Measurements from ENCODE around the gene DHDDS.
"Not testable (repeated sequence)": the region's sequence is repeated elsewhere in the genome, so short reads cannot be mapped to it uniquely, and the experiment has no call there.

Gene DHDDS, protein sequence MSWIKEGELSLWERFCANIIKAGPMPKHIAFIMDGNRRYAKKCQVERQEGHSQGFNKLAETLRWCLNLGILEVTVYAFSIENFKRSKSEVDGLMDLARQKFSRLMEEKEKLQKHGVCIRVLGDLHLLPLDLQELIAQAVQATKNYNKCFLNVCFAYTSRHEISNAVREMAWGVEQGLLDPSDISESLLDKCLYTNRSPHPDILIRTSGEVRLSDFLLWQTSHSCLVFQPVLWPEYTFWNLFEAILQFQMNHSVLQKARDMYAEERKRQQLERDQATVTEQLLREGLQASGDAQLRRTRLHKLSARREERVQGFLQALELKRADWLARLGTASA

DNA sequence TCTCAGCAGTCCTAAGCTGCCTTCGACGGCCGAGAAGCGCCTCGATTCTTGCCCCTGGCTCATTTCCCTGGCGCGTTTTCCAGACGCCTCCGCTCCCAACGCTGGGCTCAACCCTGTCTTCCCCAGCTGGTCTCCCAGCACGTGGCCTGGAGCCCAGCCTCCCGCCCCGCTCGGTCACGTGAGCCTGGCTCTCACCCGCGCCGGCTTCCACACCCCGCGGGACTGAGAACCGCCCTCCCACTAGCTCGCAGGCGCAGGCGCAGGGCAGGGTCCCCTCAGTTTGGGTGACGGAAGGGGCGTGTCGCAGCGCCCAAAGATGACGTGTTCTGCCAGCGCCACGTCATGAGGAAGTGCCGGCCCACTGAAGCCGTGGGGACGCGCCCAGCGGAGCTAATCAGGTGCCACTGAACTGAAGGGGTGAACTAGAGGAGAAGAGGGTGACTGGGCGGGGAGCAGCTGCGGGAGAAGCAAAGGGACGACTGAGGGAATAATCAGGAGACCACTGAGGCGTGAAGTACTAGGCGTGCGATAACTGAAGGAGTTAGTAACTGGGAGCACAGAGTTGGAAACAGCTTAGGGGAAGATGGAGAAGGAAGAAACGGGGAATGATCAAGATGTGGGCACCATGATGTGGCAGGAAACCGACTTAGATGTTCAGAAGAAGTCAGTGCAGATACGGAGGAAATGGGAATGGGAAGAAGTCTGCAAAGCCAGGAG, at the start of gene DHDDS:
DHDDS (plus strand) TSS at position 343 of the 717 bp plus-strand sequence. CDS start 625 bp downstream, outside the sequence.
- TF ChIP-seq ZFX (IDR thresholded peaks at IDR 0.05; ENCODE audit: borderline replicate concordance), result no peak
- TF ChIP-seq CTCF (IDR thresholded peaks at IDR 0.05), result no peak
- H3K27ac ChIP-seq, result peak within 1 kb of the TSS; percentile 68

DNA sequence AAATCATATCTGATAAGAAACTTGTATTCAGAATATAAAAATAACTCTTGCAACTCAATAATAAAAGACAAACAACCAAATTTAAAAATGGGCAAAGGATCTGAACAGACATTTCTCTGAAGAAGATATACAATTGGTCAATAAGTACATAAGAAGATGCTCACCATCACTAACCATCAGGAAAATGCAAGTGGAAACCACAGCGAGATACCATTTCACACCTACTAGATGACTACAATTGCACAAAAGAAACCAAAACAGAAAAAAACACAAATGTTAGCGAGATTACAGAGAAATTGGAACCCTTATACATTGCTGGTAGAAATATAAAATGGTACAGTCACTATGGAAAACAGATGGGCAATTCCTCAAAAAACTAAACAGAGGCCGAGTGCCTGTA, 48.0 kb upstream of the DHDDS start:
- H3K27ac ChIP-seq, result no peak overlapping the region
- TF ChIP-seq ZFX (IDR thresholded peaks at IDR 0.05; ENCODE audit: borderline replicate concordance) (no peak), CTCF (IDR thresholded peaks at IDR 0.05) (no peak)

DNA sequence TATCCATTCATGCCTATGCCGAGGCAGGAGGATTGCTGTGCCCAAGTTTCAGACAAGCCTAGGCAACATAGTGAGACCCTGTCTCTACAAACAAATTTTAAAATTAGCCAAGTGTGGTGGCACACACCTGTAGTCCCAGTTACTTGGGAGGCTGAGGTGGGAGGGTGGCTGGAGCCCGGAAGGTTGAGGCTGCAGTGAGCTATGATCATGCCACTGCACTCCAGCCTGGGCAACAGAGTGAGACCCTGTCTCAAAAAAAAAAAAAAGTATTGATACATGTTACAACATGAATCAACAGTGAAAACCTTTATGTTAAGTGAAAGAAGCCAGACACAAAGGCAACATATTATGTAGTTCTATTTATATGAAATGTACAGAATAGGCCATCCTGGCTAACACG, 47.1 kb upstream of the DHDDS start:
- H3K27ac ChIP-seq, result not testable (repeated sequence)

- TF ChIP-seq CTCF (IDR thresholded peaks at IDR 0.05) (no peak), ZFX (IDR thresholded peaks at IDR 0.05; ENCODE audit: borderline replicate concordance) (no peak)
- H3K27ac ChIP-seq, result no peak overlapping the region
Measured at GRCh38 chr1:26387447-26387846, 44.7 kb upstream of the DHDDS start.

DNA sequence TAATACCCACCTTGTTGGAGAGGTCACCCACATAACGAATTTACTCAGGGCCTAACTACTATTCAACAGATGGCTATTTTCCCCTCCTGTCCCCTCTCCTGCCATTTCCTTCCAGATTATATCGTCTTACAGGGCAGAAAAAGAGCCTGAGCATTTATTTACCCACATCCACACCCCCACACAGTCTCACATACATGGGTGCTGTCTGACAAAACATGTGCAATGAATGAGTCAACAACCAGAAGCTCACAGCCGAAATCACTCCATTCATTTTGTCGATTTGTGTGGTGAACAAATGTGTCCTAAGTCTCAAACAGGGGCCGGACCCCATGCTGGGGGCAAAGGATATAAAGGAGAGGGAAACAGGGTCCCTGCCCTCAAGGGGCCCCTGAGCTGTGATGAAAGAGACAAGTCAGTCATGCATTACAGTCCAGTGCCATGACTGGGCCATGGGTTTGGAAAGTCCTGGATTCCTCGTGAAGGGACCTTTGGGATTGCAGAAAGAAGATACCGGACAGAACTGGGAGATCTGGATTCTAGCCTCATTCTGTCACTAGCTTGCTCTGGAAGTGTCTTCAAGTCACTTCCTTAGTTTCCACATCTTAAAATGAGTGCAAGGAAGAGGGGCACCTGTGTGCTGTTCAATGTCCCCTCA, 43.2 kb upstream of the DHDDS start:
- H3K27ac ChIP-seq, result no peak overlapping the region
- no peak for TF ChIP-seq ZFX (IDR thresholded peaks at IDR 0.05; ENCODE audit: borderline replicate concordance)
- TF ChIP-seq CTCF (IDR thresholded peaks at IDR 0.05), result no peak

DNA sequence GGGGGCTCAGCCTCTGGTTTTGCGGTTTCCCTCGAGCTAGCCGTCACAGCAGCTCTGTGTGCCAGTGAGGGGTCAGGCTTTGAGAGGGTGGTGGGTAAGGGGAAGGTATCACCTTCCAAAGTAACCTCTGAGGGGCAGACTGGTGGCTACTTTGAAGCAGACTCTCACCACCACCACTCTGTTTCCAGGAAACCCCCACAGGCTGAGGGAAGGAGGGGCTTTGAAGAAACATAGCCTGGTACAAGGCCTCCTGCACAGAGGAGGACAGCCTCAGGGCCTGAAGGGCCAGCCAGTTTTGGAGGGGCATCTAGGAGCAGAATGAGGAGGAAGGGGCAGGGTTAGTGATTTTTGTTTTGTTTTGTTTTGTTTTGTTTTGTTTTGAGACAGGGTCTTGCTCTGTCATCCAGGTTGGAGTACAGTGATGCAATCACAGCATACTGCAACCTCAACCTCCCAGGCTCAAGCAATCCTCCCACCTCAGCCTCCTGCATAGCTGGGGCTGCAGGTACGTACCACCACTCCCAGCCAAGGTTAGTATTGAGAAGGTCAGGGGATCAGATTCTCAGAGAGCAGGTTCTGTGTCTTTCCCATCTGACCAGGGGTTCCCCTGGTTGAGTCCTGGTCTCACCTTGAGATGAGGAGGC, 42.4 kb upstream of the DHDDS start:
- TF ChIP-seq CTCF (IDR thresholded peaks at IDR 0.05) (no peak), ZFX (IDR thresholded peaks at IDR 0.05; ENCODE audit: borderline replicate concordance) (no peak)
- H3K27ac ChIP-seq, result no peak overlapping the region

DNA sequence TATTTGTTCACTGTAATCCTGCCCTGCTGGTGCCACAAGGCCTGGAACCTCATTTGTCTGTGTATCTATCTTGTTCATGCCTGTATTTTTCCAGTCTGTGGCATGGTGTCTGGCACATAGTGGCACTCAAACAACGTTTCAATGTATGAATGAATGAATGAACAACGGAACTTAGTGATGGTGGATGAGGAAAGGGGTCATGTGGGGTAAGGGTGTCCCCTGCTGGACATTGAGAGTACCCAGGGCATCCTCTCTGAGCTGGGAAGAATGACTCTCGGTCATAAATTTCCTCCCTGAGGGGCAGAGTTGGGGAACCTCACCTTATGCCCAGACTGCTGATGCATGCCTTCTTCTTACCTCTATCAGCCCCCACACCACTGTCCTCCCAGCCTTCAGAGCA, 40.7 kb upstream of the DHDDS start:
- TF ChIP-seq ZFX (IDR thresholded peaks at IDR 0.05; ENCODE audit: borderline replicate concordance) (no peak), CTCF (IDR thresholded peaks at IDR 0.05) (peak; percentile 55)
- no peak overlapping the region for H3K27ac ChIP-seq

All from 22Rv1 (cell line).